Melanocyte of skin (primary cell): ENCODE measurements around the gene GGTLC2. TPM values are rescaled to one million over a fixed set of nuclear protein-coding genes. Genes with fewer than 3 reads are reported as not detected.

Experiments used
- small RNA-seq, 2 donors: library from RNA; depleted of rRNA; stranded (forward); fragments of <200 nt; gene quantifications; one replicate each; pipeline ENCODE3, GENCODE V24; 2012
- total RNA-seq, 2 donors: library from RNA; depleted of rRNA; stranded (reverse); fragments of >200 nt; gene quantifications; 2 replicates each; pipeline ENCODE4 v1.2.3, GENCODE V29; 2012

GGTLC2 gene
- not detected for total RNA-seq

DNA sequence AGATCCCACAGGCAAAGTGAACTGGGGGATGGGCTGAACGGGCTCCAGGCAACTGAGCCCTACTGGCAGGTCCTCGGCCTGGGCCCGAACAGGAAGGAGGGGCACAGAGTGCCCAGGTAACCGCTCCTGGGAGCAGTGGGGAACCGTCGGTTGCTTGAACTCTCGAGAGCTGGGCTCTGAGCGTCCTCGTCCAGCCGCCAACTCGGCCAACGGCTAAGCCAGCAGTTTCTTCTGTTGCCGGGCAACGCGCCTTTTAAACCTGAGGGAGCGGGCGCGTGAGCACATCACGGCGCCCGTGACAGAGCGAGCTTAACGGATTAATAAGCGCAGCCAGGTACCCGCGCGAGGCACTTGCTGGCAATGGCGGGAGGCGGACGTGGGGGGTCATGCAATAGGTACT, at the start of gene GGTLC2:
Gene GGTLC2 (plus strand): TSS at position 301 of the 400 bp plus-strand sequence. CDS start 1,732 bp downstream, outside the sequence.

Small RNA genes within 50 kb of the gene (small RNA-seq; reads per million reads assigned to genes)
- gene AC244250.2, result 0 reads per million in 2 donors
- 0 reads per million in 2 donors for gene IGLV3-29
- 0 reads per million in 2 donors for gene IGLVVI-25-1

Other genes with a start within 250 kb of the GGTLC2 start
- gene ZNF280B, start 135.9 kb upstream of the GGTLC2 start, total RNA-seq, result 1 to 10 TPM; 8.3 TPM
- gene ZNF280A, start 124.3 kb upstream of the GGTLC2 start, total RNA-seq, result 1 to 10 TPM in 1 of 2 donors, under 1 TPM in 1; 0.33 to 2.1 TPM
- under 1 TPM in 1 of 2 donors, not detected in 1; 0.34 TPM for gene PRAME, start 85.3 kb upstream of the GGTLC2 start, total RNA-seq
- gene IGLL5, start 243.2 kb downstream of the GGTLC2 start, total RNA-seq, result not detected